Ovary (tissue), 9 donors: ENCODE data around the gene LMO7. TPM values are rescaled to one million over a fixed set of nuclear protein-coding genes. Genes with fewer than 3 reads are reported as not detected.

ENCODE experiments used
- DNase-seq, 5 donors: peaks; one replicate each; pipeline ENCODE4 v3.0.0-alpha.2; 2019 to 2020
- H3K27ac ChIP-seq, 2 donors: fragments of 200-600 bp; one replicate each; pipeline versions ENCODE4 v1.5.1 to v1.8.0; 2019 to 2022
- H3K27me3 ChIP-seq: fragments of 200-600 bp; one replicate; pipeline ENCODE4 v1.8.0; 2022
- H3K36me3 ChIP-seq: fragments of 200-600 bp; sonication (generic); one replicate; pipeline ENCODE4 v1.5.1; 2019
- H3K4me1 ChIP-seq: one replicate; pipeline ENCODE4 v1.8.1; 2013; ENCODE audit warnings: mild to moderate bottlenecking, moderate library complexity; ENCODE audit not compliant: insufficient read depth
- H3K4me3 ChIP-seq: fragments of 200-600 bp; sonication (generic); one replicate; pipeline ENCODE4 v1.5.1; 2017
- H3K9me3 ChIP-seq, 2 donors: fragments of 200-600 bp in 1 of 2; sonication (generic) in 1 of 2; one replicate each; pipeline versions ENCODE4 v1.5.1 to v1.8.1; 2013 to 2019; ENCODE audit warnings: mild to moderate bottlenecking in 1 of 2, moderate library complexity in 1 of 2
- EP300 ChIP-seq: sonication (generic); formaldehyde crosslinking; IDR thresholded peaks from one replicate; pipeline ENCODE4 v1.6.1; 2017; ENCODE audit warnings: antibody characterized with exemption
- POLR2A ChIP-seq: fragments of 450-650 bp; IDR thresholded peaks from one replicate; pipeline ENCODE4 v1.6.1; 2017; ENCODE audit warnings: antibody characterized with exemption, mild to moderate bottlenecking, moderate library complexity
- WGBS, 3 donors: extraction: QIAGEN DNeasy Blood & Tissue Kit in 1 of 3; methylation state at CpG; one replicate each; pipeline versions ENCODE4 v1.1.5 to v1.1.7; 2013 to 2017; 5-methylcytosine and 5-hydroxymethylcytosine counted together
- intact Hi-C, 4 donors: fragments of 100-400 bp; cut with DNase I; formaldehyde crosslinking; loops; one replicate each; pipeline versions ENCODE4 v1.11.0 to v1.15.1; 2022 to 2023
- polyA plus RNA-seq, 2 donors: library from polyadenylated mRNA; stranded (reverse); fragments of 200-250 nt in 1 of 2; fragments of 350-450 nt in 1 of 2; fragmentation: Illumina TruSeq in 1 of 2; extraction: RNeasy Lipid Tissue Mini Kit (QIAGEN cat#74804) in 1 of 2; gene quantifications; one replicate each; pipeline ENCODE4 v1.2.3, GENCODE V29; 2013 to 2014
- total RNA-seq, 7 donors: library from RNA; depleted of rRNA in 2 of 7; stranded (reverse); fragments of >200 nt in 2 of 7; fragmentation: NEBNext Ultra II Directional in 3 of 7; extraction: Animal tissue kit (Norgen Biotek cat#: 25700) in 3 of 7; gene quantifications; one replicate each; pipeline versions ENCODE4 v1.1.0 to v1.2.4, GENCODE V29; 2016 to 2023
- TF ChIP-seq, protein P1 (sequence below), 3 donors: fragments of 450-650 bp in 2 of 3; fragments of 200-600 bp in 1 of 3; IDR thresholded peaks; one replicate each; pipeline versions ENCODE4 v1.5.1 to v1.8.0; 2016 to 2022; ENCODE audit warnings: antibody characterized with exemption in 3 of 3, mild to moderate bottlenecking in 1 of 3
- donor health status: DM: no; HTN: no; CAD: no; lungs with moderate emphysema.
- donor health status: DM: no; HTN: no; CAD: no.
- donor health status: Bipolar disorder and iron deficiency.
- donor health status: DM: yes; HTN: yes; CAD: no.
- donor health status: DM: no; HTN: no; CAD: no.
- donor health status: DM: yes; HTN: yes; CAD: no.

Gene LMO7
- total and polyA plus RNA-seq, 9 donors: 9.6 to 60.7 (median 20.1) TPM

DNA sequence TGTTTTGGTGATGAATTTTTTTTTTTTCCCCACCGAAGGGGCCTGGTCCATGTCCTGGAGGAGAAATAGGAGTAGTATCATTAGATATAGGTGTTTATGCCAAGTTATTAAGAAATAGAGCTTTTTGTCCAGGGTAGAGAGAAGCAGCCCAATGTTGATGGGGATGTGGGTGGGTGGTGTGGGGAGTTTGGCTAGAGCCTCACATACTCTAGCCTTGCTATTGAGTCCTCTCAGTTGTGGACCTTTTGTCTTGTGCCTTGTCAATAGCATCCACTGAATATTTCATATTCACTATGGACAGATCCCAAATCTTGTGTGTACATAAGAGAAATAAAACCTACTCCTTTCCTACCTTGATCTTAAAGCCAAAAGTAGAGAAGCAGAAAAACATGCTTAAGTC, 134.0 kb downstream of the LMO7 start:
- Histone ChIP-seq H3K36me3 (no peaks in the 10 kb centered on the region), H3K27me3 (no peaks in the 10 kb centered on the region), H3K4me3 (no peak overlapping the region), H3K4me1 (peaks cover 4% of the 10 kb centered on the region), H3K27ac (no peak overlapping the region), H3K9me3 (no peaks in the 10 kb centered on the region)
- no peak for TF ChIP-seq POLR2A
- TF ChIP-seq, protein P1, sequence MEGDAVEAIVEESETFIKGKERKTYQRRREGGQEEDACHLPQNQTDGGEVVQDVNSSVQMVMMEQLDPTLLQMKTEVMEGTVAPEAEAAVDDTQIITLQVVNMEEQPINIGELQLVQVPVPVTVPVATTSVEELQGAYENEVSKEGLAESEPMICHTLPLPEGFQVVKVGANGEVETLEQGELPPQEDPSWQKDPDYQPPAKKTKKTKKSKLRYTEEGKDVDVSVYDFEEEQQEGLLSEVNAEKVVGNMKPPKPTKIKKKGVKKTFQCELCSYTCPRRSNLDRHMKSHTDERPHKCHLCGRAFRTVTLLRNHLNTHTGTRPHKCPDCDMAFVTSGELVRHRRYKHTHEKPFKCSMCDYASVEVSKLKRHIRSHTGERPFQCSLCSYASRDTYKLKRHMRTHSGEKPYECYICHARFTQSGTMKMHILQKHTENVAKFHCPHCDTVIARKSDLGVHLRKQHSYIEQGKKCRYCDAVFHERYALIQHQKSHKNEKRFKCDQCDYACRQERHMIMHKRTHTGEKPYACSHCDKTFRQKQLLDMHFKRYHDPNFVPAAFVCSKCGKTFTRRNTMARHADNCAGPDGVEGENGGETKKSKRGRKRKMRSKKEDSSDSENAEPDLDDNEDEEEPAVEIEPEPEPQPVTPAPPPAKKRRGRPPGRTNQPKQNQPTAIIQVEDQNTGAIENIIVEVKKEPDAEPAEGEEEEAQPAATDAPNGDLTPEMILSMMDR (IDR thresholded peaks at IDR 0.05): no peak
- no peak for TF ChIP-seq EP300
- intact Hi-C loops: no loop called here
- no peak for DNase-seq
- WGBS, 3 donors: 83 to 86% (median 84%) methylated on average over 1 of the region's 1 CpG

- Histone ChIP-seq H3K9me3 (no peaks in the 10 kb centered on the region), H3K27ac (no peak overlapping the region), H3K27me3 (no peaks in the 10 kb centered on the region), H3K36me3 (no peaks in the 10 kb centered on the region), H3K4me1 (peaks cover 3% of the 10 kb centered on the region), H3K4me3 (no peak overlapping the region)
- TF ChIP-seq POLR2A: no peak
- TF ChIP-seq EP300: no peak
- TF ChIP-seq, protein P1 (IDR thresholded peaks at IDR 0.05): no peak
- intact Hi-C loops: no loop called here
- WGBS, 3 donors: 20 to 29% (median 21%) methylated on average over 3 of the region's 3 CpGs
- no peak for DNase-seq
Observed at GRCh38 chr13:75770592-75771011, 134.5 kb downstream of the LMO7 start.

- H3K9me3 ChIP-seq: no peaks in the 10 kb centered on the region
- H3K27ac ChIP-seq: no peak overlapping the region
- TF ChIP-seq EP300 (no peak), POLR2A (no peak)
- TF ChIP-seq, protein P1 (IDR thresholded peaks at IDR 0.05): no peak
- H3K4me3 ChIP-seq: no peak overlapping the region
- DNase-seq: no peak
- 3 to 18% (median 10%) methylated on average over 1 of the region's 1 CpG for WGBS, 3 donors
- no peaks in the 10 kb centered on the region for H3K27me3 ChIP-seq
- H3K4me1 ChIP-seq: peaks cover 3% of the 10 kb centered on the region
- intact Hi-C loops: no loop called here
- no peaks in the 10 kb centered on the region for H3K36me3 ChIP-seq
Observed at GRCh38 chr13:75771226-75771625, 135.1 kb downstream of the LMO7 start.

DNA sequence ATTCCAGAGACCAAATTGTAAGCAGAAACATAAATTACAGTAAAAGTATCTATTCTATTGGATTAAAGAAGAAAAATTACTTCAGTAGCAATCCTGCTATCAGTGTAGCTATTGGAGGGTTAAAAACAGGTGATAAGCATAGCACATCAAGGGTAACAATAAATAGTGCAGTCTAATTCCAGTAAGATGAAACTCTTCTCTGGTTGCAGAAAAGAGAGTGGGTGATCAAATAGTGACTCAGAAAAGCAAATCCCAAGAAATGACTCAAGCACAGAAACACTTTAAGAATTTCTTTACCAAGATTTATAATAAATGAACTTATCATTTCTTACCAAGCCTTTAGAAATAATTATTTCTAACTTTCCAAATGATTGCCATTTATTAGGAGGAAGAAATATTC, 135.7 kb downstream of the LMO7 start:
- no peaks in the 10 kb centered on the region for H3K27me3 ChIP-seq
- no peaks in the 10 kb centered on the region for H3K36me3 ChIP-seq
- H3K4me1 ChIP-seq: peaks cover 3% of the 10 kb centered on the region
- DNase-seq: no peak
- no peak overlapping the region for H3K27ac ChIP-seq
- no peaks in the 10 kb centered on the region for H3K9me3 ChIP-seq
- TF ChIP-seq, protein P1 (IDR thresholded peaks at IDR 0.05): no peak
- no peak for TF ChIP-seq EP300
- no peak for TF ChIP-seq POLR2A
- H3K4me3 ChIP-seq: no peak overlapping the region
- intact Hi-C loops: no loop called here

GRCh38 chr13:75774176-75774575, 138.0 kb downstream of the LMO7 start:
- no peak for DNase-seq
- Histone ChIP-seq H3K27ac (no peak overlapping the region), H3K4me3 (no peak overlapping the region), H3K4me1 (peaks cover 3% of the 10 kb centered on the region), H3K9me3 (no peaks in the 10 kb centered on the region), H3K36me3 (no peaks in the 10 kb centered on the region), H3K27me3 (no peaks in the 10 kb centered on the region)
- intact Hi-C loops: no loop called here
- 78 to 94% (median 90%) methylated on average over 1 of the region's 1 CpG for WGBS, 3 donors
- TF ChIP-seq, protein P1 (IDR thresholded peaks at IDR 0.05): no peak
- no peak for TF ChIP-seq EP300
- TF ChIP-seq POLR2A: no peak
